ENCODE results near the gene SLC35B2.

The SLC35B2 gene

DNA sequence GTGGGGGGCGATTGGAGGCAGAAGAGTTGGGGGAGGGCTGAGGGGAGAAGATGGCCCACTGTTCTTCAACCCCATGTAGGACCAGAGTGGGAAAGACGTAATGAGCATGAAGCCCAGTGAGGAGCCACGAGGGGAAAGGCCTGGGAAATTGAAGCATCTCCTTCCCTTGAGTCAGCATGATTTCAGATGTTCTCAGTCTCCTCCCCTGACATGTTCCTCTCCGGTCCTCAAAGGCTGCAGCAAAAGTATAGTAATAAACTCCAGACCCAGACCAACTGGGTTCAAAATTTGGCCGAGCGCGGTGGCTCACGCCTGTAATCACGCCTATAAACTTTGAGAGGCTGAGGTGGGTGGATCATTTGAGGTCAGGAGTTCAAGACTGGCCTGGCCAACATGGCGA is 9.9 kb upstream of the SLC35B2 start:
- no peak for DNase-seq (ENCODE audit: low read depth)

DNA sequence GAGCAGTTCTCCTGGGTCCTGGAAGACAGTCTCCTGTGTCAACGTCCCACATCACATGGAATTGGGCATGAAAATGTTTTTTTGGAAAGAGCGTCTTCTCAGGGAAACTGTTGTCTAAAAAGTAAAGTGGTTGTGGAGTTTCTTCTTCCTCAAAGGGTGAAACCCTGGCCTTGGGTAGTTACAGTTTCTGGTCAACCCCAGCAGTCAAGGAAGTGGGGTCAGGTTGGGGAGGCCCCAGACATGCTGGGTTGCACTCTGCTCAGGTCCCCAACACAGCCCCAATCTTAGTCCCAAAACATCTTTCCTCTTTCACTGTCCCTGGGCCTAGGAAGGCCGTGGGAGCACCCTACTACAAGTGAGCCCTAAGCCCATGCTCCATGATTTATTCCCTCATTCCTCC is 9.0 kb upstream of the SLC35B2 start:
- no peak for DNase-seq (ENCODE audit: low read depth)

DNA sequence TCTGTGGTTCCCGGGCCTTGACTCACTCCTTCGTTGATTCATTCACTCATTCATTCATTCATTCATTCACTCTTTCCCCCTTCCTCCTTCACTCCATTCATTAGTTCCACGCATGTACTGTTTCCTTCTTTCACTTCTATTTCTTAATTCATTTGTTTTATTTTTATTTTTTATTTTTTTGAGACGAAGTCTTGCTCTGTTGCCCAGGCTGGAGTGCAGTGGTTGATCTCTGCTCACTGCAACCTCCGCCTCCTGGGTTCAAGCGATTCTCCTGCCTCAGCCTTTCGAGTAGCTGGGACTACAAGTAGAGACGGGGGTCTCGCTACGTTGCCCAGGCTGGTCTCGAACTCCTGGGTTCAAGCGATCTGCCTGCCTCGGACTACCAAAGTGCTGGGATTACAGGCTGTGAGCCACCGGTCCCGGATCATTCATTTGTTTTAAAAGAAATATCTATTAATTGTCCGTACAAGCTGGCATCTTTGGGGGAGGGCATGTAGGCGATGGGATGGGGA is 8.4 kb upstream of the SLC35B2 start:
- no peak for DNase-seq (ENCODE audit: low read depth)

DNA sequence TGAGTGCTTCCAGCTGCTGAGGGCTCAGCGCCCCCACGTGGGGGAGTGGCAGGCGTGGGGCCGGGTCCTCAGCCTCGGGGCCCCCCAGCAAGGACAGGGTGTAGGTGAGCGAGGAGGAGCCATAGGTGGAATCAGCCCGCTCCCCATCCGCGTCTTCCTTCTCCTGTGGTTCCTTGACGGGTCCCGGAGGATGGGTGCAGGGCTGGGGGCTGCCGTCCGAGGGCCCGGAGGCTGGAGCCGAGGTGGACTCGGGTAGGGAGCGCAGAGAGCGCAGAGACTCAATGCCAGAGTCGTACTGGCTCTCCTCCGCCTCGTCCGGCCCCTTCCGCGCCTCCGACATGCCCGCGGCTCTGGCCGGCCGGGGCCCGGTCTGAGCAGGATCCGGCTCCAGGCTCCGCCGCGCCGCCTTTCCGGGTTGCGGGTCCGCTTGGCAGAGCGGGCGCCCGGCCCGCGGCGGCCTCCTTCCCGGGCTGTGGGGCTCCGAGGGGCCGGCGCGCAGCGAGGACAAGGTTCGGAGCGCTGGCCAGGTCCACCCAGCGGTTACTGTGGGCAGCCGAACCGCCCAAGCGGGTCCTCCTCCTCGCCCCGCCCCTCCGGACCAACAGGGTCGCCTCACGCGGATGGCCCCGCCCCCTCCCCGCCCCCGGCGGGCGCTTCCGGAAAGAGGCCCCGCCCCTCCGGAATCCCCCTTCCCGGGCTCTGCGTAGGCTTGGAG is 7.8 kb upstream of the SLC35B2 start, which contains the start of gene NFKBIE:
Gene NFKBIE (minus strand): TSS at position 545 of the 715 bp plus-strand sequence. CDS start 205 bp downstream, at position 340.
- DNase-seq (ENCODE audit: low read depth) = peak; percentile 94

DNA sequence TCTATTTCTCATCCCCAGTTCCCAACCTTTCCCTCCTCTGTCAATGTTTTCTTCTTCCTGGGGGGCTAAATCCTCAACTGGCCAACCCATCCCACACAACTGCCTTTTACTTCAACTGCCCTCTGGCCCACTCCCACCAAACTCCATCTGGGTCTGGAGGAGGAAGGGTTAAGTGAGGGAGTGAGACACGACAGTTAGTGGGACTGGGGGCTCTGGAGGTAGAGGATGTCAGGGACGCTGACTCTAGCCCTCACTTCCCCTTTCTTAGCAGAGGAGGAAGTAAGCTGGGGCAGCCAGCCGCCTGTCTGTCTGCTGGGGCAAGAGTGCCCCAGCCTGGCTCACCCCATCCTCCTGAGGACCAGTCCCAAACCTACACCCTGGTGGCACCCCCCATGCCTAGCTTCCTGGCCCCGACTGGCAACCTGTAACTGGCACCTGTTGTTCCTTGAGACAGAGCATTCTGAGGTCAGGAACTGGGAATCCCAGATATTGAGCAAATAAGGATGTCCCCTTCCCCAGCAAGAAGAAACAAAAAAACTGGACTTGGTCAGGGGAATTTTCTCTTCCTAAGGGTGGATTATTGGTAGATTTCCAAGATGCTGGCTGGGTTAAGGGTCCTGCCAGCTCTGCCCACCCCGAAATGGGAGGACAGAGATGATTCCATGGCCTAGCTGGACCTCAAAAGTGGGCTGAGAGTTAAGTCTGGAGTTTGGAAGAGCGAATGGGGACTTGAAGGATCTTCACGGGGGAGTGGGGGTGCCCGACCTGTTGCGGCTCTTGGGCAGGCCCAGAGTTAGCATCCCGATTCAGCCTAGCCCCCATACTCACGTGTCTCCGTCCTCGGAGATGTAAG is 7.1 kb upstream of the SLC35B2 start:
- DNase-seq (ENCODE audit: low read depth) = no peak

DNA sequence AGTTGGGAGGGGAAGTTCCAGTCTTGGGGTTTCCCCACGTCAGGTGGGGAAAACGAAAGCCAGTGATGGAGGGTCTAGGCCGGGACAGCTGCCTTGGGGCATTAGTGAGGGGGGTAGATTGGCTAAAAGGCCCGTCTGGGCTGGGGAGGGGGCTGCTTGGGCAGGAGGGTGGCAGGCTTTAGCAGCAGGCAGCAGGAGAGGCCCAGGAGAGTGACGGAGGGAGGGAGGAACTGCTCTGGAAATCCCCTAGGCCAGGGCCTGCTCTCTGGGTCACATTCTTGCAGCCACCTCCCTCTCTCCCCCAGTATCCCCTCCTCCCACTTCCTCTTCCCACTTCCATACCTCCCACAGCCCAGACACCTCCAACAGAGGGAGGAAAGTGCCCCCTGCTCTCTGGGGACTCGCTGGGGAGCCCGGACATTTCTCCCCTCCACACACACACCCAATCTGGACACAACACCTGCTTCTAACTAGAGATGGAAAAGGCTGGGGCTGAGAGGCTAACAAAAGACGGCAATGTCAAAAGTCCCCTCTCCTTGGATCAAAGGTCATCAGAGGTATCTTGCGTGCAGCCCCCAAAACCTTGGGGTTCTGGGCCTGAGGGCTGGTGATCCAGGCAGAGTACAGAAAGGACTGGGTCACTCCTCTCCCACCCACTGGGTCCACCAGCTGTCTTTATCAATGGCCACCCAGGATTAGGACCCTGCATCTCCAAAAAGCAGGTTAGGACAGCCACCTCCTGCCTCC is 6.2 kb upstream of the SLC35B2 start:
- DNase-seq (ENCODE audit: low read depth) = no peak

DNA sequence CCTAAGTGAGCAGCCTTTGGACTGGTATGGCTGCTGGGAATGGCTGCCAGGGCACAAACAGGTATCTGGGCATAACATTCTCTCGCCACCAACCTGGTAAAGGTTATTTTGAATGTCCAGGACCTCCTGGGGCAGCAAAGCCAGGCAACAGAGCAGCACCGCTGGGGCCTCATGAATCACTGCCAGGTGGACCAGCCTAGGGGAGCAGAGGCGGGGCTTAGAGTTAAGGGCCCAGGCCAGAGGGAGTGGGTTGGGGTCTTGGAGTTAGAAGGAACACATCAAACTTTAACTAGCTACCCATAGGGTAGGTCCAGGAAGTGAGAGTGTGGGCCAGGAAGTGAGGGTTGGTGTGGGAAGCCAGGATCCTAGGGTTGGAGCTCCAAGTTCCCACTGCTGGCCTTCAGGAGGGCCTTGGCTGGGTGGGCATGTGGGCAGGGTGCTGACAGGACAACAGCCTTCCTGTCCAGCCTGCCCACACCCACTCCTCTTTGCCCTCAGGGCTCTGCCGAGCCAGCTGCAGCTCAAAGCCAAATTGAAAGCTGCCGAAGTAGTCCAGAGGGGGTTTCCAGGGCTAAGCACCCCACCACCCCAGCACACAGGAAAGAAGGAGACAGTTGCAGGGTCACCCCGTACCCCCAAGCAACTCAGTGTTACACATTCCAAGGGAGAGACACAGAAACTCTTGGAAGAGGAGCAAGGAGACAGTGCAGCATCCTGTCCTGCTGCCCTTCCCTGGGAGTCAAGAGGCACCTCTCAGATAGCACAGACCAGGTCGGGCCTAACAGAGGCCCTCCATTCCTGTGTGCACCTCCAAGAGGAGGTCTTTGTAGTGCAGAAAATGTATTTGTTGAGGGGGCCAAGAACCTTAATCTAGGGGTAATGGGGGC is 5.4 kb upstream of the SLC35B2 start:
- no peak for DNase-seq (ENCODE audit: low read depth)

DNA sequence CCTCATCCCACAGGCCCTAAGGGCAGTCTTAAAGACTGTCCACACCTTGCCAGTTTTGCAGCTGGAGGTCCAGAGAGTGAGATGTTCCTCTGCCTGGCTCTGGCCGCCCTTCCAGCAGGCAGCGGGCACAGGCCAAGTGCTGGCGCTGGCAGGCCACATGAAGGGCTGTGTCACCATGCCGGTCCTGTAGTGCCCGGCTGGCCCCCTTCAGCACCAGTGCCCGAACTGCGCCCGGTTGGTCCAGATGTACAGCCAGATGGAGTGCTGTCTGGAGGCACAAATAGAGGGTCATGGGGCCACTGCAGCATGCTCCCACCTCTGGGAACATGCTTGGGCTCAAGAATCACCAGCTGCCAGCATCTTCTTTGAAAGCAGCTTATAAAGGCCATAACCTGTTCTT is 4.3 kb upstream of the SLC35B2 start:
- DNase-seq (ENCODE audit: low read depth) = no peak

DNA sequence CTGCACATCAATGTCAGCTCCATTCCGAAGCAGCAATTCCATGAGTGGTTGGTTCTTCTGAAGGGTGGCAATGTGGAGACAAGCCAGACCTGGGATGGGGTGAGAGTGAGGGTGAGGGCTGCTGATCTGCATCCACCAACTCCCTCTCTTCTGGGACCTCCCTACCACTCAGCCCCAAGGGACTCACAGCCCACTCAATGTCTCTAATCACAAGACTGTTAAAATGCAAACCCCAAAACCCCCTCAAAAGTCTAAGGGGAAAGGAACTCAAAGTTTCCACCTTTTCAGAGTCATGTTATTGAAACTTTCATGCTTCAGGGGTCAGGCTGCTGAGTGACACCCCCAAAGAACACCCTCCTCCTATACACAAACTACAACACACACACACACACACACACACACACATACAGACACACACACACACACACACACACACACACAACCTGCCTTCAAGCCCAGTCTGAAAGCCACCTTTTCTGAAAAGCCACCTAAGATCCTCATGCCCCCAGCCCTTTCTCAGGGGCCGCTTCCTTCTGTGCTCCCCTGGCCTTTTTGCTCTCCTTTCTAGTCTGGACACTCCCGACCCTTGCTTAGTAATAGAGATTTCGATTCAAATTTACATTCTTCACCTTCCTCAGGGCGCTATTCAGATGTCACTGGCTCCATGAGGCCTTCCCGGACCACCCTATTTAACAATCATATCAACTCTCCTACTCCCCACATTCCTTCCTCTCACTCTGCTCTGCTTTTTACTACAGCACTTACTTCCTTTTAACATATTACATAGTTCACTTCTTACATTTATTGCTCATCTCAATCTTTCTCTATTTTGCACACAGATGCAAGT is 3.3 kb upstream of the SLC35B2 start:
- DNase-seq (ENCODE audit: low read depth) = no peak

DNA sequence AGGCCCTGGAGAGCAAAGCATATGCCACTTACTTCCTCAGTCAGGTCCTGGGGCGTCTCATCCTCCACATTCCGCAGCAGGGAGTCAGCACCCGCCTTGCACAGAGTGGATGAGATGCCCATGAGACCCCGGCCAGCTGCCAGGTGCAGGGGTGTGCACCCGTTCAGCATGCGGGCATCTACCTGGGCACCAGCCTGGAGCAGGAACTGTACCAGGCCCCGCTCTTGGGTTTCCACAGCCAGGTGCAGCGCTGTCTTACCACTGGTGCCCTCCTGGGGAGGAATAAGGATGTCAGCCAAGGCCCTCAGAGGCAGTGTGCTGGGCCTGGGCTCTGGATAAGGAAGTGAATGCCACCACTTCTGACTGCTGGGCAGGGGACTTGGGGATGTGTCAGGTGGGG is 2.7 kb upstream of the SLC35B2 start:
- DNase-seq (ENCODE audit: low read depth) = no peak

DNA sequence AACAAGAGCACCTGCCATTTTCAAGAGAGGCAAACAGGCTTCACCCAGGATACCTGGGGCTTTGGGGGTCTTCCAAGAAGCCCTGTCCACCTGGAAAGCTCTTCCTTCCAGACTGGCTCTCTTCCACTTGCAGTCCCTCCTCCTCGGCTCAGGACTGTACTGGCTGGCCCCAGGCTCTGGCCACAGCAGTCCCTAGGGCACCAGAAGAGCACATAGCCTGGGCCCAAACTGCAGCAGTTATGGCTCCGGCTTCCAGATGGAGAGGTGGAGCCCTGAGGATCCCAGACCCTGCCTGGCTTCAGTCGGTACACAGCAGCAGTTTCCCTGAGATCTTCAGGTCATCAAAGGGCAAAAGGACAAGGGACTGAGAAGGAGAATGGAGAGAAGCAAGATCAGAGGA is 1.6 kb upstream of the SLC35B2 start:
- no peak for DNase-seq (ENCODE audit: low read depth)

DNA sequence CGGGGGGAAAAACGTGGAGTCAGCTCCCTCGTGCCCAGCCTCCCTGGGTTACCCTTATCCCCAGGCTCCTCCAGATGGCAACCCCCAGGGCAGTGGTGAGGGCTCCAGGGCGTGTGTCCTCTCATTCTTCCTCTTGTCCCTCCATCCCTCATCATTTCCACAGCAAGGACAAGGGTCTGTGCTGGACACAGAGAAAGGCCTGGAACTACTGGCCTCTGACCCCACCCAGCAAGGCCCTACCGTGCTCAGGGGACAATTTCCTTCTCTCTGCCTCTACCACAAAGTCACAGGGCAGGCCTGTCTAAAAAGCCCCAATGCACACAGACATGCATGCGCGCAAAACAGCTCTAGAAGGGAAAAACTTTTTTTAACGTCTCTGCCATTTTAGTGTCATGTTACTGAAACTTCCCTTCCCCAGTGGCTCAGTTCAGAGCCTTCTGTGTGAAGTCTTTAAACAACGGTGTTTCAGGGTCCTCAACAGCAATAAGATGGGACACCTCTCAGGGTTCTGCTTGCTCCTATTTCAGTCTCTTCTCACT is 1.1 kb upstream of the SLC35B2 start:
- DNase-seq (ENCODE audit: low read depth) = no peak

DNA sequence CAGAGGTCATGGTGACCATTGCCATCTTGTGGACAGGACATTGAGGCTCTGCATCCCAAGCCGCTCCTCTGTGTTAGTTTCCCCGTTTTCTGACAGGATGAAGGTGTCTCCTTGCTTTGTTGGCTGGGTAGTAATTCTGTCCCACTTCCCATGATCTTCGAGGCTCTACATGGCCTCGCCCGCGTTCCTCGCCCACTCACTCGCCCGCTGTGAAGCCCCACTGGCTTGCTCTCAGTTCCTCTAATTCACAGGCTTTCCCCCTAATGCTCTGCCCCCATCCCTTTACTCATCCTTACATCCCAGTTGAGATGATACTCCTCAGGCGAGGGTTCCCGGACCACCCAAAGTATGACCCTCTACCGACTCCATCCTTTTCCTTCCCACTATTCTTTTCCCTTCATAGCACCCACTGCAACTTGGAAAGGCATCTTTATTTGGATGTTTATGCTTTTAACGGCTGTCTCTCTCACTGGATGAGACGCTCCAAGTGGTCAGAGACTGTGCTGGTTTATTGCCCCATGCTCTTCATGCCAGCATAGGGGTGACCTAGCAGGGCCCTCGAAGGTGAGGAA is 511 bp upstream of the SLC35B2 start:
- no peak for DNase-seq (ENCODE audit: low read depth)

DNA sequence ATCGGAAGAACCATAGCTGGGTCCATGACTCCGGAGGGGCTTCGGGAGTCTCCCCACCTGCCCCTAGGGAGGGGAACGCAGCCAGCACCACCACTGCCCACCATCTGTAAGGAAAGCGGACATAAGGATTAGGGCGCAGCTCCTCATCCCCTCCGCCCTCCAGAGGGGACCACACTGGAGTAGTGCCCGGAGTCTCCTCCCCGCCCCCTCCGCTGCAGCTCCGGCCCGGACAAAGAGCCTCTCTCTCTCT is 628 bp downstream of the SLC35B2 start:
- no peak for DNase-seq (ENCODE audit: low read depth)

DNA sequence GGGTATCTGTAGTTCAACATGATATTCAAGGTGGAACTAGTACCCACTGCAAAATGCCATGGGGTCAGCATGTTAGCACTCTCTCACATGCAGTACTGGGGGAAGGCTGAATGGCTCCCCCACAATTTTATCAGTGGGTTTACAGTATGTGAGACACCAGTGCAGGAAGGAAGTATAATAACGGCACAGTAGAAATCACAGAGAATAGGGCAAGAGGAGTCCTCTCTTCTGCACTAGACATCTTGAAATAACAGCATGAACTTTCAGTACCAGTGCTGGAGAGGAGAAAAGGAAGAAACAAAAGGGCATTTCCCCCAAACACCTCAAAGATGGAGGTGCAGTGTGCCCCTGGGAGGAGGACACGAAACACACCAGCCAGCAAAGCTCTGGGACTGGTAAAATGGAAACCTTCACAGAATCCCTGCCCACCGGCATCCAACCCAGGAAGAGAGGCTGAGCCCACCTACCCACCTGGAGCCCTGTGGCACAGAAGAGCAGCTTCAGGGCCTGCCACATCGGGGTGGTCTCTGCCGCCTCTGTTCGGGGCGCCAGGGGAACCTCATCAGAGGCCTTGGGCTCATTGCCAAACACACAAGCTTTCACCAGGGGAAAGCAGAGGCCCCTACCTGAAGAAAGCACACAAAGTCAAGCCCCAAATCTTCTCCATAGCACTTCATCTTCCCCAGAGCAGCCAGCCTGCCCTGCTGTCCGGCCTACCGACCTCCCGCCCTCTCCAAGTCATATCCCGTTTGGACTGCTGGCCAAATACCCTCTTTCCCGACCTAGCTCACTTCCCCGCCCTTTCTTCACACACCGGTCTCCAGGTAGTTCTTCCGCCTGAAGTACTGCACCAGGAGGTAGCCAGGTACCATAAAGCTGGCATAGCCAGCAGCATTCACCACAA is 1.2 kb downstream of the SLC35B2 start:
- DNase-seq (ENCODE audit: low read depth) = no peak

DNA sequence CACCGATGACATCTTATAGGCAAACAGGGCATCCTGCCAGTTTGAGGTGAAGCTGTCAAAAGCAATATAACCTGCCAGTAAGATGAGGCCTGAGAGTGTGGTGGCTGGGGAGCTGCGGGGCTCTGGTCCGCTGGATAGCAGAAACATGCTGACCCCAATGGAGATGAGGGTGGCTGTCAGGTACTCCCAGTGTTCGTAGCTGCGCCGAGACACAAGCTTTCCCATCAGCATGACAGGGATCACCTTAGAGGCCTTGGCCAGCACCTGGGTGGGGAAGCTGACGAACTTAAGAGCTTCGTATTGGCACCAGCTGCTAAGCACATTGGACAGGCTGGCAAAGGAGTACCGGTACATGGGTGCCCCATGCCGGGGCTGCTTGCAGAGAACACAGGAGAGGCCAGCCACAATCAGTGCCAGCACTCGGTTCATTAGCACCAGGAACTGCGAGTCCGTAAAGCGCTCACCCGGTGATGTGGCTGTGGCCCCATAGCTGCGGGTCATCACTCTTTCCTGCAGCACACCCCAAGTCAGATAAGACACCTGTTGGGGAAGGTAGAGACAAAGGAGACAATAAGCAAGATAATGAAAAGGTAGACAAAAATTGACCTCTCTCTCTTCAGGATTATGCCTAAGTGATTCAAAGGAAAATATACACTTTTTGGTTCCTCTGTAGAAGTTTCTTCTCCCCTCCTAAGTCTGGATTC is 2.1 kb downstream of the SLC35B2 start:
- DNase-seq (ENCODE audit: low read depth) = no peak

DNA sequence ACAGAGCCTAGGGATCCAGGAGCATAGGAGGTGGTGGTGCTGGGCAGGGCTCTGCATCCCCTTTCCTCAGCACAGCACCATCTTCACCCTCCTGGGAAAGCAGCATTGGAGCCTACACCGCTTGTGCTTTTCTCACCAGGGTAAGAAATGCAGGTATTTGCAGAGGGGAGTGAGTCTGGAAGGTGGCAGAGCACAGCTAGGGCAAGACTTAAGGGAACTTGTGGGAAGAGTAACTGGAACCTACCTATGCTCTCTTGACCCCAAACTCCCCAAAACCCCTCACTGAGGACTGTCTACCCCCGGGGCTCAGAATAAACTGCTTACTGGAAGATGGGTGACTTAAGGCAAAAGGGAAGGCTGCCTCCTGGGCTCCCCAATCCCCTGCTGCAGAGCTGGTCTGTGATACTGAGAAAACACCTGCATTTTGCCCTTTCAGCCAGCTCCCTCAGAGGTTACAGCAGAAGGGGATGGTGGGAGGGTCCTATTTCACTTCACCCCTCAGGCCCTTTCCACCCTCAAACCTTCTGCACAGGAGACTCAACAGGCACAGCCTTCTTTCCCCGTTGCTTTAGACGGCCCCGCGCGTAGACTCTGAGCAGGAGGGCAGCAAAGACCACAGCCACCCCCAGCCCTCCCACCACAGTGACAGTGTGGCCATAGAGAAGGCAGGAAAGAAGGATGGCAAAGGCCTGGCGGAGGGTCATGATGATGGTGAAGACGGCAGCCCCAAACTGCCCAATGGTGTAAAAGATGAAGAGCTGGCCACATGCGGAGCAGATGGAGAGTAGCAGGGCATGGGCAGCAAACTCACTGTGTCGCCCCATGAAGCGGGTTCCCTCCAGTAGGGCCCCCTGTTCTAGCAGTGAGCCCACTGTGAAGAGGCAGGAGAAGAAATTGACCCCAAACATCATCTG is 2.9 kb downstream of the SLC35B2 start:
- DNase-seq (ENCODE audit: low read depth) = no peak

All from stimulated activated CD4-positive, alpha-beta T cell treated with anti-CD3 and anti-CD28 coated beads, Interleukin-2, amount 100 ng/mL, for 4 hours (primary cell).